Mesothelial cell of epicardium (in vitro differentiated cells): Measurements from ENCODE around the gene TAF10. TPM values are rescaled to one million over a fixed set of nuclear protein-coding genes. Genes with fewer than 3 reads are reported as not detected.

Source experiments
- DNase-seq, 2 experiments: peaks; one replicate each; pipeline ENCODE4 v3.0.0; 2021; ENCODE audit warnings: low spot score in 2 of 2; ENCODE audit not compliant: unreplicated experiment in 2 of 2
- H3K27ac Mint-ChIP-seq: 2 replicates; pipeline ENCODE4 v1.8.0; 2021; ENCODE audit warnings: mixed read lengths
- H3K27me3 Mint-ChIP-seq: 2 replicates; pipeline ENCODE4 v1.8.0; 2021; ENCODE audit warnings: low read depth, mixed read lengths
- H3K36me3 Mint-ChIP-seq: 2 replicates; pipeline ENCODE4 v1.8.0; 2021; ENCODE audit warnings: mixed read lengths
- H3K4me1 Mint-ChIP-seq: 2 replicates; pipeline ENCODE4 v1.8.0; 2021; ENCODE audit warnings: mixed read lengths
- H3K4me3 Mint-ChIP-seq: 2 replicates; pipeline ENCODE4 v1.8.0; 2021; ENCODE audit warnings: mild to moderate bottlenecking, moderate library complexity, mixed read lengths
- H3K9me3 Mint-ChIP-seq: 2 replicates; pipeline ENCODE4 v1.8.0; 2021; ENCODE audit warnings: mixed read lengths
- total RNA-seq: library from RNA; stranded (reverse); gene quantifications from 3 replicates; pipeline ENCODE4 v1.2.1, GENCODE V29; 2021
- TF ChIP-seq, protein P1 (sequence below): fragments of 200-600 bp; sonication (generic); IDR thresholded peaks from one replicate; pipeline ENCODE4 v1.5.0; 2021; ENCODE audit warnings: antibody characterized with exemption; ENCODE audit not compliant: unreplicated experiment

The TAF10 gene
- total RNA-seq, 1 donor from 2014 or later, result 119 TPM

DNA sequence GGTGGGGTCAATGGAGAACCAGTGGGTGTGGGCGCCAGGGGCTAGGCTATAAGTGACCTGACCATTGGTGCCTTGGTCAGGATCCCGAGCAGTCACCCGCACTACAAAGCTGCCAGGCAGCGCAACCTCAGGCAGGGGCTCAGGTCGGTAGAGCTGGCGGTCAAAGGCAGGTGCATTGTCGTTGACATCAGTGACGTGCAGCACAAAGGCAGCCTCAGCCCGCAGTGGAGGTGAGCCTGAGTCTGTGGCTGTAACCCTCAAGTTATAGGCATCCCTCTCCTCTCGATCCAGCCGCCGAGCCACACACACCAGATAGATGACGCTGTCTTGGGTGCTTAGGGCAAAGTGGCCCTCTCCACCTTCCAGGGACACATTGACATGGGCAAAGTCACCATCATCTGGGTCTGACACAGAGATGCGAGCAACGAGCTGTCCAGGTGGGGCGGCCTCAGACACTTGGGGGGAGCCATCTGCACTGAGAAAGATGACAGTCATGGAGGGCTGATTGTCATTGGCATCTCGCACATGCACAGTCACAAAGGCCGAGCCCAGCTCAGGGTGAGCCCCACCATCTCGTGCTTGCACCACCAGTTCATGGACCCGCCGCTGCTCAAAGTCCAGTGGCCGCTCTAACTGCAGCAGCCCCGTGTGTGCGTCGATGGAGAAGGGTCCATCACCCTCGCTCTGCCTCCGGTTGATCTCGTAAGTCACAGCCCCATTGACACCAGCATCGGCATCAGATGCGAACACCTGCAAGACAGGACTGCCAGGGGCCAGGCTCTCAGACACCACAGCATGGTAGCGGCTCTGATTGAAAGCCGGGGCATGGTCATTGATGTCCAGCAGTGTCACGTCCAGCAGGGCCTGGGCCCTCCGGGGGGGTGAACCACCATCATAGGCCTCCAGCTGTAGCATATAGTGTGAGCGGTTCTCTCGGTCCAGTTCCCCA lies 28.3 kb upstream of the TAF10 start:
- no peaks in the 10 kb centered on the region for H3K4me1 Mint-ChIP-seq
- H3K36me3 Mint-ChIP-seq, result peaks cover 3% of the 10 kb centered on the region
- no peaks in the 10 kb centered on the region for H3K9me3 Mint-ChIP-seq
- H3K27me3 Mint-ChIP-seq, result no peaks in the 10 kb centered on the region
- no peak overlapping the region for H3K4me3 Mint-ChIP-seq
- no peak overlapping the region for H3K27ac Mint-ChIP-seq
- TF ChIP-seq, protein P1, sequence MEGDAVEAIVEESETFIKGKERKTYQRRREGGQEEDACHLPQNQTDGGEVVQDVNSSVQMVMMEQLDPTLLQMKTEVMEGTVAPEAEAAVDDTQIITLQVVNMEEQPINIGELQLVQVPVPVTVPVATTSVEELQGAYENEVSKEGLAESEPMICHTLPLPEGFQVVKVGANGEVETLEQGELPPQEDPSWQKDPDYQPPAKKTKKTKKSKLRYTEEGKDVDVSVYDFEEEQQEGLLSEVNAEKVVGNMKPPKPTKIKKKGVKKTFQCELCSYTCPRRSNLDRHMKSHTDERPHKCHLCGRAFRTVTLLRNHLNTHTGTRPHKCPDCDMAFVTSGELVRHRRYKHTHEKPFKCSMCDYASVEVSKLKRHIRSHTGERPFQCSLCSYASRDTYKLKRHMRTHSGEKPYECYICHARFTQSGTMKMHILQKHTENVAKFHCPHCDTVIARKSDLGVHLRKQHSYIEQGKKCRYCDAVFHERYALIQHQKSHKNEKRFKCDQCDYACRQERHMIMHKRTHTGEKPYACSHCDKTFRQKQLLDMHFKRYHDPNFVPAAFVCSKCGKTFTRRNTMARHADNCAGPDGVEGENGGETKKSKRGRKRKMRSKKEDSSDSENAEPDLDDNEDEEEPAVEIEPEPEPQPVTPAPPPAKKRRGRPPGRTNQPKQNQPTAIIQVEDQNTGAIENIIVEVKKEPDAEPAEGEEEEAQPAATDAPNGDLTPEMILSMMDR, result no peak
- no peak for DNase-seq

DNA sequence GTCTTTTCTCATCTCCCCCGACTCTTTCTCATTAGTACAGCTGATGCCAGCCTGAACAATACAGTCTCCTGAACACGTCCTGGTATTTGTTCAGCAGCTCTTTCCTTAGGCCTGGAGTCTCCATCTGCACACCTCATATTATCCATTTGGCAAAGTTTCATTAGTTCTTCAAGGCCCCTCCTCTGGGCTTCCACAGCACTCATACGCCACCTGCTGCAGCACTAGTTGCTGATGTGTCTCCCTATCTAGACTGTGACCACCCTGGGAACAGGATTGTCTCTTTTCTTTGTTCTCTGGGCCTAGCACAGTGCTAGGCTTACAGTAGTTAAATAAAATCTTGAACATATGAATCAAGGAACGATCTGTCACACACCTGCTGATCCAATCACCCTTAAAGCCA lies 26.4 kb upstream of the TAF10 start:
- peaks cover under 1% of the 10 kb centered on the region for H3K36me3 Mint-ChIP-seq
- no peak overlapping the region for H3K27ac Mint-ChIP-seq
- no peak for DNase-seq
- H3K4me1 Mint-ChIP-seq, result no peaks in the 10 kb centered on the region
- H3K27me3 Mint-ChIP-seq, result no peaks in the 10 kb centered on the region
- H3K4me3 Mint-ChIP-seq, result no peak overlapping the region
- no peaks in the 10 kb centered on the region for H3K9me3 Mint-ChIP-seq
- TF ChIP-seq, protein P1, result no peak

DNA sequence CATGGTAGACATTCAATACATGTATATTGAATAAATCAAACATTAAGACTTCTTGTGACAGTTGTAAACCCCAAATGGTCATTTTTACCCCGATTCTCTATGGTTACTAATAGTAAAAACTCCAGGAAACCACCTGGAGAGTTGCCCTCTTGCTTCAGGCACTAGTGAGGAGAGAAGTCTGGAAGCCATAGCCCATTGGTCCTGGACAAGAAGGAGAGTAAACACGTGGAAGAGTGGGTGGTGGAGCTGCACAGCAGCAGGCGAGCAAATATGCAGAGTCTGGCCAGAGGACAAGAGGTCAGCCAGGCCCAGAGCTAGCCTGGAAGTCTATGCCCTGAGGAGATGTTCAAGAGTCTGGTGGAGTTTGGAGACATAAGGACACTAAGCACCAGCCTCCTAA lies 25.9 kb upstream of the TAF10 start:
- DNase-seq, result no peak
- peaks cover 4% of the 10 kb centered on the region for H3K36me3 Mint-ChIP-seq
- no peak overlapping the region for H3K27ac Mint-ChIP-seq
- TF ChIP-seq, protein P1, result no peak
- no peak overlapping the region for H3K4me3 Mint-ChIP-seq
- no peaks in the 10 kb centered on the region for H3K27me3 Mint-ChIP-seq
- no peaks in the 10 kb centered on the region for H3K4me1 Mint-ChIP-seq
- no peaks in the 10 kb centered on the region for H3K9me3 Mint-ChIP-seq

DNA sequence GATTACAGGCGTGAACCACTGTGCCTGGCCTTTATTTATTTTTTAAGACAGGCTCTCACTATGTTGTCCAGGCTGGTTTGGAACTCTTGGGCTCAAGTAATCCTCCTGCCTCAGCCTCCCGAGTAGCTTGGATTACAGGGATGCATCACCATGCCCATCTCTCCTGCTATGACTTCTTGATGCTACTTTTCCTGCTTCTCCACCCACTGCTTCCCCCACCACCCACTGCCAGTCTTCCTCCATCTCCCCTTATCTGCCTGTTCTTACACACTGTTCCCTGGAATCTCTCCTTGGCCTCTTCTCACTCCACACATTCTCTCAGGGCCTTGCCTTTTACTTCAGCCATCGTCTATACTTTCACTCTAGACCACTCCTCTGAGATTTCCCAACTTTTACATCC lies 24.5 kb upstream of the TAF10 start:
- Mint-ChIP-seq H3K9me3 (no peaks in the 10 kb centered on the region), H3K4me3 (no peak overlapping the region), H3K27me3 (peaks cover 7% of the 10 kb centered on the region), H3K27ac (no peak overlapping the region), H3K4me1 (no peaks in the 10 kb centered on the region), H3K36me3 (peaks cover 15% of the 10 kb centered on the region)
- TF ChIP-seq, protein P1, result no peak
- DNase-seq, result no peak

DNA sequence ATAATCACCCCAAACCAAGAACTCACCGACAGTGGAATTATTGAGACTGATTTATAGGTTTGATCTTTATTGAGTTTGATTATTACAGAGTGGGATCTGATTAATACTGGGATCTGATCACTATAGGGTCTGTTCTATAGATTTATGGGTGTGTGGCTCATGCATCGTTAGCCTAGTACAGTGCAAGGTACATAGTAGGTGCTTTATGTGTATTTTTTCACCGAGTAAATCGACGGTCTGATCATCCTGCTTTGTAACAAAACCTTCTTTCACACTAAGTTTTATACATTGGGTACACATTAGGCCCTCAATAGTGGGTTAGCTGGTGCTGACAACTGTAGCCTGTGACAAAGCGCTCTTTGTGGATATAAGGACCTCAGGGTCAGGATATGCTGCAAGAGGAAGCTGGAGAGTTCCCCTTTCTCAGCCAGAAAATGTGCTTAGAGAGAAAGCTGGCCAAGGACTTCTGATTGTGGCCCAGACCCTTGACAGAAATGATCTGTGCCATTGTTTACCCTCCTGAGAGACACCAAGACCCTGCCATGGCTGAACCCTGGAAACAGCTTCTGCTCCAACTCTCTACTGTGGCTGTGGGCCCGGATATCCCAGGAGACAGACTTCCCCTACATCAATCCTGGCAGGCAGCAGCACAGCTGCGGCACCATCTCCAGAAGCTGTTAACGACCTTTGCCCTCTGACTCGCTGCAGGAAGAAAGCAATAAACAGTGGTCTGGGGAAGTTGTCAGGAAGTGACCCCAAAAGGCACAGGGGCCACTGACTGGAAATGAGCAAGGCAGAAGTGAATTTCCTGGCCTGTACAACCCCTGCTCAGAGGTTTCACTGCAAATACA lies 23.3 kb upstream of the TAF10 start:
- Mint-ChIP-seq H3K9me3 (no peaks in the 10 kb centered on the region), H3K36me3 (peaks cover 25% of the 10 kb centered on the region), H3K27me3 (peaks cover 18% of the 10 kb centered on the region), H3K4me1 (no peaks in the 10 kb centered on the region), H3K27ac (no peak overlapping the region), H3K4me3 (no peak overlapping the region)
- TF ChIP-seq, protein P1, result no peak
- DNase-seq, result no peak
